BJ (cell line): ENCODE results near the gene KIF1B. TPM values are rescaled to one million over a fixed set of nuclear protein-coding genes. Genes with fewer than 3 reads are reported as not detected.

Source experiments
- CTCF ChIA-PET: fragments of 350-600 bp; formaldehyde crosslinking; extraction: SDS; loops from one replicate; lab custom pipeline; 2021; ENCODE audit warnings: antibody characterized with exemption, inconsistent platforms; lab: Yijun Ruan, JAX
- POLR2A ChIA-PET: fragments of 300-600 bp; sonication (Branson Sonifier 250); formaldehyde crosslinking; extraction: SDS; loops from one replicate; lab custom pipeline; 2021; ENCODE audit warnings: antibody characterized with exemption; lab: Charles Lee
- DNase-seq: peaks from one replicate; pipeline ENCODE4 v3.0.0-alpha.2; 2011; ENCODE audit warnings: low read depth
- H3K27me3 ChIP-seq: 2 replicates; pipeline ENCODE4 v1.6.0; 2011; ENCODE audit warnings: low read length; ENCODE audit not compliant: control insufficient read depth, insufficient read depth
- H3K36me3 ChIP-seq: 2 replicates; pipeline ENCODE4 v1.5.1; 2011; ENCODE audit warnings: low read length; ENCODE audit not compliant: control insufficient read depth, insufficient read depth
- H3K4me3 ChIP-seq: 2 replicates; pipeline ENCODE4 v1.5.1; 2011; ENCODE audit warnings: low read depth, mild to moderate bottlenecking, control low read depth, low read length
- CTCF ChIP-seq: IDR thresholded peaks from 2 replicates; pipeline ENCODE4 v1.5.1; 2011; ENCODE audit warnings: low read depth, mild to moderate bottlenecking, control low read depth, inconsistent platforms, low read length, moderate library complexity; ENCODE audit not compliant: insufficient read depth
- polyA plus RNA-seq: library from polyadenylated mRNA; depleted of rRNA; stranded (reverse); fragments of >200 nt; gene quantifications from 2 replicates; pipeline ENCODE4 v1.2.3, GENCODE V29; 2011; rRNA removed
- small RNA-seq: library from RNA; depleted of rRNA; stranded (forward); fragments of <200 nt; gene quantifications from one replicate; pipeline ENCODE3, GENCODE V24; 2012; ENCODE audit warnings: low replicate concordance, low read depth; ENCODE audit not compliant: insufficient read length

KIF1B gene
- polyA plus RNA-seq, 1 experiment, result 11.8 TPM

- no peak overlapping the region for H3K4me3 ChIP-seq
- no peaks in the 10 kb centered on the region for H3K36me3 ChIP-seq
- DNase-seq, result no peak
- no peaks in the 10 kb centered on the region for H3K27me3 ChIP-seq
- ChIA-PET CTCF (interaction anchor here (0.6 to 9.1 kb wide), 14 partner anchors 20 to 801 kb away, joined by 3 to 180 read pairs (median 5); partner anchors contain the start of gene PGD), POLR2A (no interaction called here)
- TF ChIP-seq CTCF, result no peak
Observed at GRCh38 chr1:10428984-10429383, 218.6 kb downstream of the KIF1B start.

GRCh38 chr1:10429868-10430215, 219.5 kb downstream of the KIF1B start:
- POLR2A ChIA-PET, result no interaction called here

GRCh38 chr1:10430216-10431069, 220.1 kb downstream of the KIF1B start, which contains the start of gene CENPS:
Gene CENPS (plus strand): TSS chr1:10430433. CDS start chr1:10430518, 85 bp downstream.
- Histone ChIP-seq H3K27me3 (no peaks in the 10 kb centered on the region), H3K4me3 (peak within 1 kb of the TSS; percentile 80), H3K36me3 (no peaks in the 10 kb centered on the region)
- no peak for DNase-seq
- CTCF ChIA-PET, result interaction anchor here (0.6 to 9.1 kb wide), 29 partner anchors 13 to 803 kb away, joined by 3 to 180 read pairs (median 4); partner anchors contain the start of gene CORT
- POLR2A ChIA-PET, result no interaction called here
- TF ChIP-seq CTCF, result peak; percentile 76

More at GRCh38 chr1:10429868-10430215, 219.5 kb downstream of the KIF1B start:
- H3K36me3 ChIP-seq, result no peaks in the 10 kb centered on the region
- CTCF ChIA-PET, result interaction anchor here (0.7 to 9.1 kb wide), 23 partner anchors 13 to 802 kb away, joined by 3 to 180 read pairs (median 5); partner anchors contain the start of gene PGD
- TF ChIP-seq CTCF, result no peak
- no peaks in the 10 kb centered on the region for H3K27me3 ChIP-seq
- no peak for DNase-seq
- H3K4me3 ChIP-seq, result peak overlapping the region; percentile 80

Small RNAs within 50 kb of the gene (small RNA-seq; reads per million reads assigned to genes)
- not detected for gene MIR1273D
- not detected for gene RNU6-37P
- not detected for gene RNU6-828P

Other genes with a start within 250 kb of the KIF1B start
- gene RBP7, start 213.3 kb upstream of the KIF1B start, polyA plus RNA-seq, result 0.42 and 0.50 TPM in 2 replicates
- gene UBE4B, start 177.6 kb upstream of the KIF1B start, polyA plus RNA-seq, result 18.2 and 19.4 TPM in 2 replicates
- 78.3 and 88.8 TPM in 2 replicates for gene PGD, start 188.5 kb downstream of the KIF1B start, polyA plus RNA-seq
- gene CENPS, start 219.9 kb downstream of the KIF1B start, polyA plus RNA-seq, result 8.5 and 9.6 TPM in 2 replicates
- gene CORT, start 239.5 kb downstream of the KIF1B start, polyA plus RNA-seq, result 0.12 TPM in 1 of 2 replicates, not detected in the other